NCI-H2227 (cell line): Measurements from ENCODE around the gene CCDC195.
"Not testable (repeated sequence)": the region's sequence is repeated elsewhere in the genome, so short reads cannot be mapped to it uniquely, and the experiment has no call there.

Experiments
- DNase-seq: peaks from one replicate; lab custom pipeline; 2025; ENCODE audit not compliant: unreplicated experiment; lab: John Stamatoyannopoulos, UW

Gene CCDC195

GRCh38 chr2:224691563-224691962 lies 24.6 kb downstream of the CCDC195 start:
- no peak for DNase-seq

- DNase-seq = no peak
These were observed 25.3 kb downstream of the CCDC195 start for GRCh38 chr2:224690868-224691267.

GRCh38 chr2:224689539-224689938 lies 26.6 kb downstream of the CCDC195 start:
- peak; percentile 87 for DNase-seq

- DNase-seq = no peak
These were observed 27.2 kb downstream of the CCDC195 start for GRCh38 chr2:224688997-224689396.

GRCh38 chr2:224687156-224687555 lies 29.0 kb downstream of the CCDC195 start:
- no peak for DNase-seq

- no peak for DNase-seq
These were observed 31.0 kb downstream of the CCDC195 start for GRCh38 chr2:224685121-224685520.

GRCh38 chr2:224682134-224682533 lies 34.0 kb downstream of the CCDC195 start:
- DNase-seq = no peak

GRCh38 chr2:224671731-224672130 lies 44.4 kb downstream of the CCDC195 start:
- no peak for DNase-seq

GRCh38 chr2:224670203-224670602 lies 46.0 kb downstream of the CCDC195 start:
- no peak for DNase-seq

- DNase-seq = no peak
These were observed 46.7 kb downstream of the CCDC195 start for GRCh38 chr2:224669449-224669848.

GRCh38 chr2:224668123-224668909 lies 47.8 kb downstream of the CCDC195 start:
- DNase-seq = peak; percentile 54

- no peak for DNase-seq
These were observed 49.1 kb downstream of the CCDC195 start for GRCh38 chr2:224666951-224667553.

GRCh38 chr2:224663322-224663721 lies 52.8 kb downstream of the CCDC195 start:
- not testable (repeated sequence) for DNase-seq

- DNase-seq = not testable (repeated sequence)
These were observed 54.5 kb downstream of the CCDC195 start for GRCh38 chr2:224661708-224662107.

GRCh38 chr2:224659714-224660113 lies 56.5 kb downstream of the CCDC195 start:
- no peak for DNase-seq

GRCh38 chr2:224658780-224659405 lies 57.3 kb downstream of the CCDC195 start:
- no peak for DNase-seq

GRCh38 chr2:224657349-224657748 lies 58.8 kb downstream of the CCDC195 start:
- DNase-seq = no peak

- no peak for DNase-seq
These were observed 61.1 kb downstream of the CCDC195 start for GRCh38 chr2:224655006-224655537.
